Dendritic cell treated with granulocyte-macrophage colony-stimulating factor and Interleukin-4, amounts not matched to agents 40 ng/mL and 50 ng/mL, for 4 days (primary cell): ENCODE measurements around the gene CMTM4.

Source experiments
- H3K27ac Mint-ChIP-seq: one replicate; pipeline ENCODE4 v1.8.0; 2022; ENCODE audit warnings: mild to moderate bottlenecking, mixed read lengths
- H3K27me3 Mint-ChIP-seq: one replicate; pipeline ENCODE4 v1.8.0; 2022; ENCODE audit warnings: mild to moderate bottlenecking, mixed read lengths
- H3K36me3 Mint-ChIP-seq: one replicate; pipeline ENCODE4 v1.8.0; 2022; ENCODE audit warnings: low read depth, mixed read lengths
- H3K4me1 Mint-ChIP-seq: one replicate; pipeline ENCODE4 v1.8.0; 2022; ENCODE audit warnings: low read depth, mixed read lengths
- H3K4me3 Mint-ChIP-seq: one replicate; pipeline ENCODE4 v1.8.0; 2022; ENCODE audit warnings: mild to moderate bottlenecking, moderate library complexity, mixed read lengths
- H3K9me3 Mint-ChIP-seq: one replicate; pipeline ENCODE4 v1.8.0; 2022; ENCODE audit warnings: mixed read lengths
- intact Hi-C: fragments of 100-400 bp; cut with micrococcal nuclease; formaldehyde crosslinking; loops from one replicate; pipeline ENCODE4 v1.15.0; 2022

Gene CMTM4

GRCh38 chr16:66717112-66717675 lies 20.7 kb upstream of the CMTM4 start:
- intact Hi-C loops: no loop called here
- H3K4me1 Mint-ChIP-seq: no peaks in the 10 kb centered on the region
- H3K9me3 Mint-ChIP-seq: no peaks in the 10 kb centered on the region
- H3K27ac Mint-ChIP-seq: no peak overlapping the region
- H3K27me3 Mint-ChIP-seq: no peaks in the 10 kb centered on the region
- H3K4me3 Mint-ChIP-seq: no peak overlapping the region
- peaks cover 40% of the 10 kb centered on the region for H3K36me3 Mint-ChIP-seq

GRCh38 chr16:66714654-66715307 lies 18.2 kb upstream of the CMTM4 start:
- Mint-ChIP-seq H3K27me3 (peaks cover 1% of the 10 kb centered on the region), H3K36me3 (peaks cover 21% of the 10 kb centered on the region), H3K4me3 (no peak overlapping the region), H3K9me3 (no peaks in the 10 kb centered on the region), H3K27ac (no peak overlapping the region), H3K4me1 (no peaks in the 10 kb centered on the region)
- intact Hi-C loops: no loop called here

GRCh38 chr16:66714062-66714461 lies 17.5 kb upstream of the CMTM4 start:
- Mint-ChIP-seq H3K4me3 (no peak overlapping the region), H3K4me1 (no peaks in the 10 kb centered on the region), H3K27ac (no peak overlapping the region)

GRCh38 chr16:66713076-66713475 lies 16.5 kb upstream of the CMTM4 start:
- peaks cover 8% of the 10 kb centered on the region for H3K36me3 Mint-ChIP-seq
- intact Hi-C loops: no loop called here
- no peak overlapping the region for H3K27ac Mint-ChIP-seq
- H3K4me3 Mint-ChIP-seq: no peak overlapping the region
- H3K27me3 Mint-ChIP-seq: peaks cover 1% of the 10 kb centered on the region
- H3K9me3 Mint-ChIP-seq: no peaks in the 10 kb centered on the region
- H3K4me1 Mint-ChIP-seq: no peaks in the 10 kb centered on the region

More at GRCh38 chr16:66714062-66714461, 17.5 kb upstream of the CMTM4 start:
- intact Hi-C loops: no loop called here
- peaks cover 16% of the 10 kb centered on the region for H3K36me3 Mint-ChIP-seq
- H3K9me3 Mint-ChIP-seq: no peaks in the 10 kb centered on the region
- peaks cover 1% of the 10 kb centered on the region for H3K27me3 Mint-ChIP-seq

GRCh38 chr16:66712512-66712911 lies 16.0 kb upstream of the CMTM4 start:
- Mint-ChIP-seq H3K4me1 (no peaks in the 10 kb centered on the region), H3K9me3 (no peaks in the 10 kb centered on the region), H3K4me3 (no peak overlapping the region), H3K27ac (no peak overlapping the region), H3K36me3 (peaks cover 2% of the 10 kb centered on the region), H3K27me3 (peaks cover 3% of the 10 kb centered on the region)
- intact Hi-C loops: no loop called here

DNA sequence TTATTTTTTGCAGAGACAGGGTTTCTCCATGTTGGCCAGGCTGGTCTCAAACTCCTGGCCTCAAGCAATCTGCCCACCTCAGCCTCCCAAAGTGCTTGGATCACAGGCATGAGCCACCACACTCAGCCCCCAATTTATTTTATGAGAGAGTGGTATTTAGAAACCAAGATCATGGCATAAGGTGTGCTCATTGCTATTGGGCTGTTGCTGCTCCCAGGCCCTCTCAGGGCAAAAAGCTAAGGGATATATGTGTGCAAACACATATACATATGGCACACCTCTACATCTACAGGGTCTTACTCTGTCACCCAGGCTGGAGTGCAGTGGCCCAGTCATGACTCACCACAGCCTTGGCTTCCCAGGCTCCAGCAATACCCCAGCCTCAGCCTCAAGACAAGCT lies 15.0 kb upstream of the CMTM4 start:
- Mint-ChIP-seq H3K27ac (no peak overlapping the region), H3K9me3 (no peaks in the 10 kb centered on the region), H3K4me1 (peaks cover 1% of the 10 kb centered on the region), H3K36me3 (no peaks in the 10 kb centered on the region), H3K27me3 (peaks cover 3% of the 10 kb centered on the region), H3K4me3 (no peak overlapping the region)
- intact Hi-C loops: no loop called here

DNA sequence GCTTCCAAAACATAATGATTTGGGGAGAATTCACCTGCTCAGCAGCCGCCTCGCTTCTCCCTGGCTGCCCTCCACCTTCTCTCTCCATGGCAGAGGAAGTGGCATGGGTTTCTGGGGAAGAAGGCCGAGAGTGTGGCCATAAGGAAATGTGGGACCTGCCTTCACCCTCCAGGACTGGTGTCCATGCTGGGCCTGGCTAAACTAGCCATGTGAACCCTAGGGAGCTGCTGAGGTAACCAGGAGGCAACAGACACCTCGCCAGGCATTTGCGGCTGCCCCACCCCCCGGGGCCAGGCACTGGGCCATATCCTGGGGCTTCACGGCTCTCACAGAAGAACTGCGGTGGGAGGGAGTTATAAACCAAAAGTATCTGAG lies 9.9 kb upstream of the CMTM4 start:
- Mint-ChIP-seq H3K27ac (no peak overlapping the region), H3K36me3 (no peaks in the 10 kb centered on the region), H3K27me3 (peaks cover 5% of the 10 kb centered on the region), H3K4me1 (peaks cover 26% of the 10 kb centered on the region), H3K4me3 (no peak overlapping the region), H3K9me3 (no peaks in the 10 kb centered on the region)
- intact Hi-C loops: no loop called here

- Mint-ChIP-seq H3K4me1 (peaks cover 26% of the 10 kb centered on the region), H3K27ac (no peak overlapping the region), H3K27me3 (peaks cover 5% of the 10 kb centered on the region), H3K36me3 (no peaks in the 10 kb centered on the region), H3K9me3 (no peaks in the 10 kb centered on the region), H3K4me3 (no peak overlapping the region)
- intact Hi-C loops: no loop called here
Observed at GRCh38 chr16:66705790-66706505, 9.4 kb upstream of the CMTM4 start.

- peaks cover 35% of the 10 kb centered on the region for H3K4me1 Mint-ChIP-seq
- intact Hi-C loops: no loop called here
- peak overlapping the region; percentile 7 for H3K27ac Mint-ChIP-seq
- H3K36me3 Mint-ChIP-seq: no peaks in the 10 kb centered on the region
- no peaks in the 10 kb centered on the region for H3K9me3 Mint-ChIP-seq
- no peak overlapping the region for H3K4me3 Mint-ChIP-seq
- H3K27me3 Mint-ChIP-seq: peaks cover 3% of the 10 kb centered on the region
Observed at GRCh38 chr16:66703406-66704215, 7.1 kb upstream of the CMTM4 start.

DNA sequence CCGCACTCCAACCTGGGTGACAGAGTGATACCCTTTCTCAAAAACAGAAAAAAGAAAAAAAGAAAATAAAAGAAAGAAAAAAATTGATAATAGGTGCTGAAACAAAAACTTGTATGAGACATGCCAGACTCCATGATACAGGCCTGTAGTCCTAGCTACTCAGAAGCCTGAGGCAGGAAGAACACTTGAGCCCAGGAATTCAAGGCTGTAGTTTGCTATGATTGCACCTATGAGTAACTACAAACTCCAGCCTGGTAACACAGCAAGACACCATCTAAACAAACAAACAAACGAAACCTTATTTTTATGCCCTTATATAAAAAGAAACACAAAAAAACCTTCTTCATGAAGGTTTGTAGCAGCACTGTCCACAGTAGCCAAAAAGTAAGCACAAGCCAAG lies 5.0 kb upstream of the CMTM4 start:
- H3K4me3 Mint-ChIP-seq: no peak overlapping the region

DNA sequence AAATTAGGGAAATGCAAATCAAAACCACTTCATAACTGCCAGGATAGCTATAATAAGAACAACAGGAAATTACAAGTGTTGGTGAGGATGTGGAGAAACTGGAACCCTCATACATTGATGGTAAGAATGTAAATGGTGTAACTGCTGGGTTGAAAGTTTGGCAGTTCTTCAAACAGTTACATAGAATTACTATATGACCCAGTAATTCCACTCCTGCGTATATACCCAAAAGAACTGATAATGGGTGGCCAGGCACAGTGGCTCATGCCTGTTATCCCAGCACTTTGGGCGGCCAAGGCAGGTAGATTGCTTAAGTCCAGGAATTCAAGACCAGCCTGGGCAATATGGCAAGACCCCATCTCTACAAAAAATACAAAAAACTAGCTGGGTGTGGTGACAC lies 4.5 kb upstream of the CMTM4 start:
- peaks cover 2% of the 10 kb centered on the region for H3K27me3 Mint-ChIP-seq
- intact Hi-C loops: no loop called here
- no peak overlapping the region for H3K4me3 Mint-ChIP-seq
- H3K9me3 Mint-ChIP-seq: no peaks in the 10 kb centered on the region
- H3K36me3 Mint-ChIP-seq: no peaks in the 10 kb centered on the region
- H3K27ac Mint-ChIP-seq: no peak overlapping the region
- H3K4me1 Mint-ChIP-seq: peaks cover 32% of the 10 kb centered on the region

More for the DNA sequence above, 5.0 kb upstream of the CMTM4 start:
- H3K36me3 Mint-ChIP-seq: no peaks in the 10 kb centered on the region
- no peaks in the 10 kb centered on the region for H3K9me3 Mint-ChIP-seq
- no peak overlapping the region for H3K27ac Mint-ChIP-seq
- peaks cover 2% of the 10 kb centered on the region for H3K27me3 Mint-ChIP-seq
- intact Hi-C loops: no loop called here
- peaks cover 37% of the 10 kb centered on the region for H3K4me1 Mint-ChIP-seq

DNA sequence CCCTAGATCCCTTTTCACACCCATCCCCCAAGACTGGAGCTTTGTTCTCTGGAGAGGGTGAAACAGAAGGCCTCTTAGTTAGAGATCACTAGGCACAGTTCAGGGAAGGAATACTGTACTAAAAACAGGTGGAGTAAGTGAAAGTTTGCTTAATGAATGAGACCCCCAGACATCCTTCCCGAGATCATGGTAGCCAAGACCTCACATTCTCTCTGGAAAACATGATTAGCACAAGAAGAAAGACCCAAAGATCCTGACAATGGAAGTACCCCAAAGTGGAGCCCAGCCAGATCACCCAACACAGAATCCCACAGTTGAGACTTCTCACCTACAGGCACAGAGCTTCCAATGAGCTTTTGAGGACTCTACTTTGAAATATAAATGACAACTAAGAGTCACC lies 3.4 kb upstream of the CMTM4 start:
- no peak overlapping the region for H3K4me3 Mint-ChIP-seq
- intact Hi-C loops: loop anchor here (5.0 kb wide), 2 partner anchors 38 to 93 kb away; no protein-coding TSS in a partner anchor
- H3K36me3 Mint-ChIP-seq: no peaks in the 10 kb centered on the region
- H3K9me3 Mint-ChIP-seq: no peaks in the 10 kb centered on the region
- H3K27me3 Mint-ChIP-seq: peaks cover 6% of the 10 kb centered on the region
- H3K27ac Mint-ChIP-seq: no peak overlapping the region
- peaks cover 43% of the 10 kb centered on the region for H3K4me1 Mint-ChIP-seq

DNA sequence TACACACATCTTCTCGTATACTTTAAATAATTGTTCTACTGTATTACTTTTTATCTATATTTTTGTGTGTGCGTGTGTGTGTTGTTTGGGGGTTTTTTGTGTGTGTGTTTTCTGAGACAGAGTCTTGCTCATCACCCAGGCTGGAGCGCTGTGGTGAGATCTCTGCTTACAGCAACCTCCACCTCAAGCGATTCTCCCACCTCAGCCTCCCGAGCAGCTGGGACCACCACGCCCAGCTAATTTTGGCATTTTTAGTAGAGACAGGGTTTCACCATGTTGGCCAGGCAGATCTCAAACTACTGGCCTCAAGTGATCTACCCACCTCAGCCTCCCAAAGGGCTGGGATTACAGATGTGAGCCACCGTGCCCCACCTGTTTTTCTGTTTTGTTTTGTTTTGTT lies 1.5 kb upstream of the CMTM4 start:
- peaks cover 44% of the 10 kb centered on the region for H3K4me1 Mint-ChIP-seq
- H3K4me3 Mint-ChIP-seq: no peak overlapping the region
- H3K27ac Mint-ChIP-seq: no peak overlapping the region
- H3K36me3 Mint-ChIP-seq: no peaks in the 10 kb centered on the region
- peaks cover 4% of the 10 kb centered on the region for H3K27me3 Mint-ChIP-seq
- intact Hi-C loops: loop anchor here (5.0 kb wide), 2 partner anchors 36 to 91 kb away; no protein-coding TSS in a partner anchor
- no peaks in the 10 kb centered on the region for H3K9me3 Mint-ChIP-seq
